Mucosa of rectum (tissue), 2 donors: ENCODE results near the gene ALOX5AP.

Source experiments
- H3K27ac ChIP-seq, 2 donors: one replicate each; pipeline ENCODE4 v1.7.0; 2013; ENCODE audit warnings: inconsistent platforms in 2 of 2, low read depth in 2 of 2, low read length in 2 of 2
- H3K27me3 ChIP-seq, 2 donors: one replicate each; pipeline ENCODE4 v1.7.0; 2013; ENCODE audit warnings: low read length in 2 of 2; ENCODE audit not compliant: control insufficient read depth in 2 of 2, insufficient read depth in 2 of 2
- H3K36me3 ChIP-seq, 2 donors: one replicate each; pipeline ENCODE4 v1.7.0; 2013; ENCODE audit warnings: low read length in 2 of 2; ENCODE audit not compliant: control insufficient read depth in 2 of 2, insufficient read depth in 2 of 2
- H3K4me1 ChIP-seq, 2 donors: one replicate each; pipeline ENCODE4 v1.7.0; 2013; ENCODE audit warnings: low read length in 2 of 2, mild to moderate bottlenecking in 1 of 2; ENCODE audit not compliant: control insufficient read depth in 2 of 2, insufficient read depth in 2 of 2
- H3K4me3 ChIP-seq, 2 donors: one replicate each; pipeline ENCODE4 v1.7.0; 2013; ENCODE audit warnings: low read length in 2 of 2
- H3K9ac ChIP-seq, 2 donors: one replicate each; pipeline ENCODE4 v1.7.0; 2013; ENCODE audit warnings: low read length in 2 of 2, low read depth in 1 of 2, mild to moderate bottlenecking in 1 of 2
- H3K9me3 ChIP-seq, 2 donors: one replicate each; pipeline ENCODE4 v1.7.0; 2013; ENCODE audit warnings: low read length in 2 of 2; ENCODE audit not compliant: control insufficient read depth in 2 of 2
- donor health status: healthy.
- donor health status: Normal muscosa, but diverticular disease.

Gene ALOX5AP

DNA sequence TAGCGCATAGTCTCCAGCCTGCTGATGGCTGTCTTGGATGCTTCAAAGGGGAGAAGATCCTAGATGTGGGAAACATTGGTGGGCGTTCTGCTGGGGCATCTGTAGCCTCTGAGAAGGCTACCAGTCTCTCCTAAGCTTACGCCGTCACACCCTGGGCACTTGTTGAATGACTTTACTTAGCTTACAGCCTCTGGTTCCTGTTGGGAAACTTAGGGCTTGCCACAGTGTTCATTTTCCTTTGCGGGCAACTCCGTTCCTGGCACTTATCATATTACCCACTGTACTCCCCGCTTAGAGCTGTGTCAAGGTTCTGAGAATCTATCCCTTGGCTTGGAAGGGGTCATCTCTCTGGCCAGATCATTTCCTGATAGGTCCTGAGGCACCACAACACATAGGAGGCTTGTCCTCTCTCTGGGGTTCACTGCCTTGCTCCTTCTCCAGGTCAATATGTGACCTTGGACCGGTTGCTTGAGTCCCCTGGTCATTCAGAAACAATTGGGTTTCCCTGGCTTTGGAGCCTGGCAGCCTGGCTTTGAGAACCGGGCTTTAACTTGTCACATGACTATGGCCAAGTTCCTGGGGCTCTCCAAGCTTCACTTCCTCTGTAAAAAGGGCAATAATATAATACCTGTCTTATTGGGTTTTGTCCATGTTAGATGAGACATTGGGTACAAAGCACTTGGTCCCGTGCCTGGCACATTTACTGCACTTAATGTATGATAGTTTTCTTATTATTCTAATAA is 20.5 kb upstream of the ALOX5AP start:
- H3K9me3 ChIP-seq = no peaks in the 10 kb centered on the region

DNA sequence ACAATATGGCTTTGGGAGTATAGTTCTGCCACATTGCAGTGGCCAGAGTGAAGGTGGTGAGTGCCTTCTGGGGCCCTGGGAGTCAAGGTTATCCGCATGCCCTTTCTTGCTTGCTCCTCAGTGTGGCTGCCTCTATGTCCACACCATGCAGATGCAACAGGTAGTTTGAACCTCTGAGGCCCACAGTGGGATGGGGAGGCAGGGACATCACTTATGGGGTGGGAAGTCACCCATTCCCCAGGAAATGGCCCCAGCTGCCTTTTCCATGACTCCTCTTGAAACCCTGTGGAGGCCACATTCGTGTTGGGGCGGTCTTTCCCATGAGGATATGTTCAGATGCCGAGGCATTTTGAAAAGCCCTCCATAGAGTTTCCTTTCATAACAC is 20.0 kb upstream of the ALOX5AP start:
- H3K9me3 ChIP-seq = no peaks in the 10 kb centered on the region
- H3K36me3 ChIP-seq = no peaks in the 10 kb centered on the region
- H3K4me1 ChIP-seq = no peaks in the 10 kb centered on the region
- H3K4me3 ChIP-seq = no peak overlapping the region
- H3K27ac ChIP-seq = no peak overlapping the region
- no peak overlapping the region for H3K9ac ChIP-seq
- peaks cover 0 to 2% of the 10 kb centered on the region in 2 donors for H3K27me3 ChIP-seq

More for the DNA sequence above, 20.5 kb upstream of the ALOX5AP start:
- Histone ChIP-seq H3K27ac (no peak overlapping the region), H3K36me3 (no peaks in the 10 kb centered on the region), H3K9ac (no peak overlapping the region), H3K4me1 (no peaks in the 10 kb centered on the region), H3K4me3 (no peak overlapping the region), H3K27me3 (peaks cover 0 to 2% of the 10 kb centered on the region in 2 donors)

DNA sequence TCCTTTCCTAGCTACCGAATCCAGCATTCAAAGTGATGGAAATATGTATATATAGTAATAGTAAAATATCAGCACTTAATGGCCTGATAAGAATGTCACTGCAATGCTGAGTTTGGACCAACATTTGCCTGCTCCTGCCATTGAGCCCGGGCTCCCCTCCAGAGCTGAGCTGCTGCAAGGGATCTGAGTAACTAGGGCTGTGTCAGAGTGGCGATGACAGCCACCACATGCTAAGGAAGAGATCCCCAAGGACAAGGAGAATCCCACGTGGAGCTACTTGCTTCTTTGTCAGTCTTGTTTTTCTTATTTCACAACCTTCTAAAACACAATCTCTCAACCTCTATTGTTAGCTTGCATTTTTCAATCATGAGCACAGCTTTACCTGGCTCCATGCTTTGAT is 19.5 kb upstream of the ALOX5AP start:
- H3K27ac ChIP-seq = no peak overlapping the region
- peaks cover 0 to 2% of the 10 kb centered on the region in 2 donors for H3K27me3 ChIP-seq
- H3K9ac ChIP-seq = no peak overlapping the region
- H3K4me1 ChIP-seq = no peaks in the 10 kb centered on the region
- H3K9me3 ChIP-seq = no peaks in the 10 kb centered on the region
- no peaks in the 10 kb centered on the region for H3K36me3 ChIP-seq
- H3K4me3 ChIP-seq = no peak overlapping the region

DNA sequence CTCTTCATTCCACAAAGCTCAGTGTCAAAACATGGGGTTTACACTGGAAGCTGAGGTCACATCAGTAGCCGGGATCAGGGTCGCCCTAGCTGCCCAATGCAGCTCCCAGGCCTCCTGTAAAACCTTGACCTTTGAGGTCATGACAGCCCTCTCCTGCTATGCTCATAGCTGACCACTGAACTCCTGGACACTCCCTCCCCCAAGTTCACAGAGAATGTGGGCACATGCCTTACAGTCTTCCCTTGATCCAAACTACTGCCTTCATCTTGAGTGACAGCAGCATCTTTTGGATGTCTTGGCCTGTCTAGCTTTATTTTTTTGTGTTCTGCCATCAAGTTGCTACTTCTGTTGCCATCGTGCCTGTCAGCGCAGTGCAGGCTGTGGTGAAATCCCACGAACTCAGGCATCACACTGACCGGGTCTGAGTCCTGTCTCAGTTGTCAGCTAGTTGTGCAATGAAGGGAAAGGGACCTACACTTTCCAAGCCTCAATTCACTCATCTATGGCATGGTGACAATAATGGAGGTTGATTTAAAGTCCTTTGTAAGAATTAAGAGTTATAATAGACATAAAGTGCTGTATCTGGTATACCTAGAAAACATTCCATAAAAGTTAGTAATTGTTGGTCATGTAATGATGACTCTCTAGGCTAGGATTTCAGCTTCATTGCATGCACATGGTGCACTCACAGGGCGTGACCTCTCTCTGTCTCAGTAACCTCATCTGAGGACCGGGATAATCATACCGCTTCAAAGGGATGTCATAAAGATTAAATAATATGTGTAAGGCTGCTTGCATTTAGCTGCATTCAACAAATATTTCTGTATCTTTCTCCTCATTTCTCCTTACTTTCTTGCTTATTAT is 16.4 kb upstream of the ALOX5AP start:
- Histone ChIP-seq H3K36me3 (no peaks in the 10 kb centered on the region), H3K27ac (no peak overlapping the region), H3K9me3 (no peaks in the 10 kb centered on the region), H3K9ac (no peak overlapping the region), H3K4me3 (no peak overlapping the region), H3K4me1 (peaks cover 0 to 3% of the 10 kb centered on the region in 2 donors), H3K27me3 (no peaks in the 10 kb centered on the region)

DNA sequence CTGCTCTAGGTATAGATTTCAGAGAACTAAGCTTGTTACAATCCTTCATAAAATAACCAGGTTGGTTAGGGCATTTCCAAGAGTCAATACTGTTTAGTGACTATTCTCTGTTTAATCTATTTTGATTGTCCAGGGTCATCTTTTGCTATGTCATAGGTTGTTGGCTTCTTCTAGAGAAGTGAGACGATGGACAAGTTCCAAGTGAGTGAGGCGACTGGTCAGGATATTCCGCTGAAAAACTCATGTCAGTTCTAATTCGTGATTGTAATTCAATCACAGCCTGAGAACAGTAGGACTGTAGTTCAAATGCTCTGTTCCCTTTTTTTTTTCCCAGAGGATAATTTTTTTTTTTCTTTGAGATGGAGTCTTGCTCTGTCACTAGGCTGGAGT is 15.8 kb upstream of the ALOX5AP start:
- H3K27ac ChIP-seq = no peak overlapping the region
- no peaks in the 10 kb centered on the region for H3K9me3 ChIP-seq
- H3K4me1 ChIP-seq = peaks cover 0 to 3% of the 10 kb centered on the region in 2 donors
- H3K27me3 ChIP-seq = no peaks in the 10 kb centered on the region
- no peak overlapping the region for H3K9ac ChIP-seq
- H3K36me3 ChIP-seq = no peaks in the 10 kb centered on the region
- no peak overlapping the region for H3K4me3 ChIP-seq

DNA sequence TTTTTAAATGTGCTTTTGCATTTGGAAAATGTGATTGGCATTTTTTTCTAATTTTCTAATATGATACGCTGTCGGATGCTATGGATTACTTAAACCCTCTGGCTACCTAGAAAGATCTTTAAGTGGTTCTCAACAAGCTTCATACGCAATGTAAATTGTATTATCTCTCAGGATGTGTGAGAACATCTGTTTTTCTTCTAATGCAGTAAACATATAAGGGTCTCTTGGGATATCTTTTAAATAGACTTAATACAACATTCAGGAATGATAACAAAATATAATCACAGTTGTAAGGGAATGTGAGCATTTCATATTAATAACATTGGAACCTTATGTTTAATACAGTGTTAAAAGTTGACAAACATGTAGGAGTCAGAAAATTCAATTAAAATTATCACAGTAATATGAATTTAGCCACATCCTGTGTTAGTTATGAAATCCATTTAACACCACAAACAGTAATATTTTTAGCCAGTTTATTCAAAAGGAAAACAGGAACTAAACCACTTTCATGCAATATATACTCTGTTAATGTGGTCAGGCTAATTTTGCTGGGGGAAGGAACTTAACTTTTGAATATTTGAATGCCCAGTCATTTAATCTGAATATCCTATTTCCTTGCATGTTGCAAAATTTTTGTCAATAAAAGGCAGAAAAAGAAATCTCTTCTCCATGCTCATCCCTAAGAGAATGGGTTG is 15.0 kb upstream of the ALOX5AP start:
- Histone ChIP-seq H3K4me3 (no peak overlapping the region), H3K9ac (no peak overlapping the region), H3K4me1 (peaks cover 0 to 3% of the 10 kb centered on the region in 2 donors), H3K27me3 (no peaks in the 10 kb centered on the region), H3K9me3 (no peaks in the 10 kb centered on the region), H3K36me3 (no peaks in the 10 kb centered on the region), H3K27ac (no peak overlapping the region)

DNA sequence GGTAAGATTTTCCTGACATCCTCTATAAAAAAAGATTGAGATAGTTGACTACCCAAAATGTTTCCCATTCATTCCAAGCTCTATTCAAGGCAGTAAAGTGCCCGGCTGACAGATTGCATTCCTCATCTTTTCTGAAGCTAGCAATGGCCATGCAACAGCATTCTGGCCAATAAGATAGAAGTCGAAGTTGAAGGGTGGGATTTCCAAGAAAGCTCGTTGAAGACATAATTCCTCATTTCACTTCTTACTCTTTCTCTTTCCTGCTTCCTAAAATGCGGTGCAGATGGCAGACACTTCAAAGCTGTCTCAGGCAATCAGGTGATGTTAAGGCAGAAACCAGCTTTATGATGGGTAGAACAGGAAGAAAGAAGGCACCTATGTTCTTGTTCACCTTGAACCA is 13.4 kb upstream of the ALOX5AP start:
- no peak overlapping the region for H3K4me3 ChIP-seq
- H3K9me3 ChIP-seq = no peaks in the 10 kb centered on the region
- no peak overlapping the region for H3K27ac ChIP-seq
- H3K27me3 ChIP-seq = no peaks in the 10 kb centered on the region
- no peaks in the 10 kb centered on the region for H3K36me3 ChIP-seq
- H3K4me1 ChIP-seq = peaks cover 0 to 3% of the 10 kb centered on the region in 2 donors
- H3K9ac ChIP-seq = no peak overlapping the region

DNA sequence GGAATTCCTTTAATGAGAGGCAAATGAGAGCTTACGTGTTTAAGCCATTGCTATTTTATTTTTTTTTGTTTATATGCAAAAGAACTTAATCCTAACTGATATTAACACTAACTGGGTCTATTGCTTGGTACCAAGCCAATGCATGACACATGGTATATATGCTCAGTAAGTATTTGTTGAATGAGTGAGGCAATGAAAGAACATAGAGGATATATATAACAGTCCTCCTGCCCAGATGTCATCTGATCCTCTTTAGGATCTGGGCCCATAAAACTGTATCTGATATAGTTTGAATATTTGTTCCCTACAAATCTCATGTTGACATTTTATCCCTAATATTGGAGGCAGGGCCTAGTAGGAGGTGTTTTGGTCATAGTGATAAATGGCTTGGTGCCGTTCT is 13.0 kb upstream of the ALOX5AP start:
- Histone ChIP-seq H3K36me3 (no peaks in the 10 kb centered on the region), H3K9me3 (no peaks in the 10 kb centered on the region), H3K27me3 (no peaks in the 10 kb centered on the region), H3K4me1 (peaks cover 0 to 3% of the 10 kb centered on the region in 2 donors), H3K9ac (no peak overlapping the region), H3K27ac (no peak overlapping the region), H3K4me3 (no peak overlapping the region)

DNA sequence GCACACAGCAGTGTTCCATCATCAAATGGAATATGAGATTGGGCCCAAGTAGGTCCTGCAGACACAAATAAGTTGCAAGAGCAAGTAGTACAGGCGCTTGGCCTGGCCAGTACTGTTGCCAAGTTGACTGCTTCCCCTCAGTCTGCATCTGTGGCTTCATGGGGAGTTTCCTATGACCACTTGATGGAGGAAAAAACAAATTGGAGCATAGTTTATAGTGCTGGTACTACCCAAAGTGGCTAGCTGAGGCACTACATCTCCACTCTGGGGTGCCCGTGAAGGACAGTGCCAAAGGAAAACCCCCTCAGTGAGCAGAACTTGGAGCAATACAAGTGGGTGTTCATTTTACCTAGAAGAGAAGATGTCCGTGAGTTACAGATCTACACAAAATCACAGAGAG is 10.6 kb upstream of the ALOX5AP start:
- no peaks in the 10 kb centered on the region for H3K36me3 ChIP-seq
- H3K9ac ChIP-seq = no peak overlapping the region
- H3K9me3 ChIP-seq = no peaks in the 10 kb centered on the region
- H3K27me3 ChIP-seq = no peaks in the 10 kb centered on the region
- no peak overlapping the region for H3K4me3 ChIP-seq
- H3K27ac ChIP-seq = no peak overlapping the region
- peaks cover 0 to 3% of the 10 kb centered on the region in 2 donors for H3K4me1 ChIP-seq
